Left ventricle myocardium inferior (tissue), 1 donor: Measurements from ENCODE around the gene SND1. TPM values are rescaled to one million over a fixed set of nuclear protein-coding genes. Genes with fewer than 3 reads are reported as not detected.

ENCODE experiments used
- DNase-seq: peaks from one replicate; pipeline ENCODE4 v3.0.0-alpha.2; 2020
- H3K27ac ChIP-seq: fragments of 200-600 bp; replicated peaks from 2 replicates; pipeline ENCODE4 v1.8.0; 2021
- H3K27me3 ChIP-seq: fragments of 200-600 bp; 2 replicates; pipeline ENCODE4 v1.8.0; 2021; ENCODE audit warnings: low read depth
- H3K36me3 ChIP-seq: fragments of 200-600 bp; 2 replicates; pipeline ENCODE4 v1.8.0; 2021
- H3K4me1 ChIP-seq: fragments of 200-600 bp; 2 replicates; pipeline ENCODE4 v1.8.0; 2021
- H3K4me3 ChIP-seq: fragments of 200-600 bp; 2 replicates; pipeline ENCODE4 v1.8.0; 2021; ENCODE audit warnings: mild to moderate bottlenecking, moderate library complexity
- H3K9me3 ChIP-seq: fragments of 200-600 bp; replicated peaks from 2 replicates; pipeline ENCODE4 v1.8.0; 2021
- intact Hi-C: fragments of 100-400 bp; cut with micrococcal nuclease; formaldehyde crosslinking; loops from one replicate; pipeline ENCODE4 v1.11.0; 2022
- total RNA-seq: library from RNA; stranded (reverse); fragmentation: NEBNext Ultra II Directional; extraction: Animal tissue kit (Norgen Biotek cat#: 25700); gene quantifications from one replicate; pipeline ENCODE4 v1.2.1, GENCODE V29; 2021
- TF ChIP-seq, protein P1 (sequence below): fragments of 200-600 bp; IDR thresholded peaks from 2 replicates; pipeline ENCODE4 v1.8.0; 2021; ENCODE audit warnings: antibody characterized with exemption, mild to moderate bottlenecking, borderline replicate concordance
- donor health status: DM: no; HTN: yes; CAD: no; lungs with severe emphysema.

Gene SND1
- total RNA-seq, 1 donor from 2014 or later, result 71.6 TPM

GRCh38 chr7:127715901-127716300 lies 63.9 kb downstream of the SND1 start:
- no peak for DNase-seq
- no peaks in the 10 kb centered on the region for H3K27me3 ChIP-seq
- TF ChIP-seq, protein P1, sequence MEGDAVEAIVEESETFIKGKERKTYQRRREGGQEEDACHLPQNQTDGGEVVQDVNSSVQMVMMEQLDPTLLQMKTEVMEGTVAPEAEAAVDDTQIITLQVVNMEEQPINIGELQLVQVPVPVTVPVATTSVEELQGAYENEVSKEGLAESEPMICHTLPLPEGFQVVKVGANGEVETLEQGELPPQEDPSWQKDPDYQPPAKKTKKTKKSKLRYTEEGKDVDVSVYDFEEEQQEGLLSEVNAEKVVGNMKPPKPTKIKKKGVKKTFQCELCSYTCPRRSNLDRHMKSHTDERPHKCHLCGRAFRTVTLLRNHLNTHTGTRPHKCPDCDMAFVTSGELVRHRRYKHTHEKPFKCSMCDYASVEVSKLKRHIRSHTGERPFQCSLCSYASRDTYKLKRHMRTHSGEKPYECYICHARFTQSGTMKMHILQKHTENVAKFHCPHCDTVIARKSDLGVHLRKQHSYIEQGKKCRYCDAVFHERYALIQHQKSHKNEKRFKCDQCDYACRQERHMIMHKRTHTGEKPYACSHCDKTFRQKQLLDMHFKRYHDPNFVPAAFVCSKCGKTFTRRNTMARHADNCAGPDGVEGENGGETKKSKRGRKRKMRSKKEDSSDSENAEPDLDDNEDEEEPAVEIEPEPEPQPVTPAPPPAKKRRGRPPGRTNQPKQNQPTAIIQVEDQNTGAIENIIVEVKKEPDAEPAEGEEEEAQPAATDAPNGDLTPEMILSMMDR, result no peak
- H3K27ac ChIP-seq, result no peak overlapping the region
- intact Hi-C loops, result loop anchor here (5.0 kb wide), 1 partner anchor 421 kb away; no protein-coding TSS in a partner anchor
- no peaks in the 10 kb centered on the region for H3K4me1 ChIP-seq
- H3K36me3 ChIP-seq, result peaks cover 32% of the 10 kb centered on the region
- no peak overlapping the region for H3K4me3 ChIP-seq
- peaks cover 10% of the 10 kb centered on the region for H3K9me3 ChIP-seq

DNA sequence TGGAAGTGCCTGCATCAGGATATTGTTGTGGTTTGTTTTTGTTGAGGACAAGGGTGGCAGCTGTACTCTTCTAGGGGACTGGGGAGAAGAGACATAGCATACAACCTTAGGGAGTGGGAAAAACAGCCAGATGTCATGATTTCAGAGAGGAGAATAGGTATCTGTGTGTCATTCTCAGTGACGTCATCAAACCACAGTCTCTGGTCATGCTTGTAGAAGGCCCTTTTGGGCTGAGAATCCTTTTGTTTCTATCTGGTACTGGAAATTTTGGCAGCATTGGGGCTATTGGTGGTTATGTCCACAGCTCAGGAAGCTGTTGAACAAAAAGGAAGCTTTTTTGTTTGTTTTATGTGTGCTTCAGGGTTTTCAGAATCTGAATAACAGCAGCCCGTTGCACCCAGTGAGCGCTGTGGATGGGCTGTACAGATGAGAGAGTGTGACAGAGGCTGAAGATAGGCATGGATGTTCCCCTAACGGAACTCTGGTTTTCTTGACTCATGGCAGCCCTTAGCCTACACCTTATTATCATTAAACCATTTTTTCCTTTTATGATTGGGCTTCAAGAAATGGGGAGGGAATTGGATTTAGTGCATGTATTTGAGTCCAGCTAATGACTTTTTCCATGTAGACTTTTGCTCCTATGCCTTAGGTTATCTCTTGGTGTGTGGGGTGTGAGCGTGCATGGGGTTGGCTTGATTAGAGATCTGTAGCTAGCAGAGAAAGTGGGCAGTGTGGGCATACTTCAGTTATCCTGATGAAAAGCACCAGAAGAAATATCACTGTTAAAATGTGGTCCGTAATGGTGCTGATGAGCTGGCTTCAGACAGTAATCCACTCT lies 65.7 kb downstream of the SND1 start:
- H3K4me1 ChIP-seq, result no peaks in the 10 kb centered on the region
- peaks cover 34% of the 10 kb centered on the region for H3K36me3 ChIP-seq
- TF ChIP-seq, protein P1, result no peak
- DNase-seq, result no peak
- no peaks in the 10 kb centered on the region for H3K9me3 ChIP-seq
- H3K27ac ChIP-seq, result no peak overlapping the region
- intact Hi-C loops, result loop anchor here (5.0 kb wide), 1 partner anchor 420 kb away; no protein-coding TSS in a partner anchor
- H3K4me3 ChIP-seq, result no peak overlapping the region
- H3K27me3 ChIP-seq, result no peaks in the 10 kb centered on the region

- H3K4me1 ChIP-seq, result no peaks in the 10 kb centered on the region
- H3K27ac ChIP-seq, result no peak overlapping the region
- H3K4me3 ChIP-seq, result no peak overlapping the region
- peaks cover 35% of the 10 kb centered on the region for H3K36me3 ChIP-seq
- H3K27me3 ChIP-seq, result no peaks in the 10 kb centered on the region
- H3K9me3 ChIP-seq, result no peaks in the 10 kb centered on the region
- intact Hi-C loops, result loop anchor here (5.0 kb wide), 1 partner anchor 419 kb away; no protein-coding TSS in a partner anchor
- TF ChIP-seq, protein P1, result no peak
- no peak for DNase-seq
Measured at GRCh38 chr7:127718340-127718679, 66.3 kb downstream of the SND1 start.

DNA sequence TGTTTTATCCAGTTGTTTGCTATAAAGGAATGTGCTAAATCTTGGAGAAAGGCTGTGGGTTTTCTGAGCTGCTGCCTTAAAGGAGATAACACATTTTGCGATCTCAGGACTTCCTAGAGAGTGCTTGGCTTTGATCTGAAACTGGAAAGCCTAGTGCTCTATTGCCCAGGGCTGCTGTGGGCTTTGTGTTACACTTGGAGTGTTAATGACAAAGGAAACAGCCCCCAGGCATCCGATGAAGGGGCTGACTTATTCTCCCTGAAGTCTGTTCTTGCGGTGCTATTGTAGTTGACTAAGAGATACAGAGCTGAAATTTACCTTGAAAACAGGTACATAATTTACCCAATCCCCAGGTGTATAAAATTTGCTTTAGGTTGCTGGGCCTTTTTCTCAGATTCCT lies 74.5 kb downstream of the SND1 start:
- Histone ChIP-seq H3K9me3 (no peaks in the 10 kb centered on the region), H3K36me3 (peaks cover 39% of the 10 kb centered on the region), H3K4me3 (no peak overlapping the region), H3K27me3 (no peaks in the 10 kb centered on the region), H3K4me1 (no peaks in the 10 kb centered on the region), H3K27ac (no peak overlapping the region)
- intact Hi-C loops, result no loop called here
- TF ChIP-seq, protein P1, result no peak
- DNase-seq, result no peak

GRCh38 chr7:127730658-127731276 lies 78.8 kb downstream of the SND1 start:
- Histone ChIP-seq H3K36me3 (peaks cover 18% of the 10 kb centered on the region), H3K9me3 (no peaks in the 10 kb centered on the region), H3K4me3 (no peak overlapping the region), H3K27me3 (no peaks in the 10 kb centered on the region), H3K27ac (no peak overlapping the region), H3K4me1 (peaks cover under 1% of the 10 kb centered on the region)
- no peak for DNase-seq
- intact Hi-C loops, result no loop called here
- TF ChIP-seq, protein P1, result no peak
